ENCODE results near the gene GRIK2.

Gene GRIK2

GRCh38 chr6:101728956-101729355 lies 335.4 kb downstream of the GRIK2 start:
- no peak for DNase-seq

GRCh38 chr6:101730954-101731353 lies 337.4 kb downstream of the GRIK2 start:
- DNase-seq: no peak

- no peak for DNase-seq
Observed at GRCh38 chr6:101733899-101734298, 340.4 kb downstream of the GRIK2 start.

GRCh38 chr6:101738481-101738880 lies 345.0 kb downstream of the GRIK2 start:
- no peak for DNase-seq

- DNase-seq: no peak
Observed at GRCh38 chr6:101740631-101741030, 347.1 kb downstream of the GRIK2 start.

- no peak for DNase-seq
Observed at GRCh38 chr6:101741474-101742171, 348.1 kb downstream of the GRIK2 start.

GRCh38 chr6:101747160-101747559 lies 353.7 kb downstream of the GRIK2 start:
- DNase-seq: no peak

- no peak for DNase-seq
Observed at GRCh38 chr6:101747716-101748115, 354.2 kb downstream of the GRIK2 start.

- DNase-seq: no peak
Observed at GRCh38 chr6:101755931-101756330, 362.4 kb downstream of the GRIK2 start.

GRCh38 chr6:101758368-101758767 lies 364.9 kb downstream of the GRIK2 start:
- no peak for DNase-seq

GRCh38 chr6:101760843-101761621 lies 367.5 kb downstream of the GRIK2 start:
- peak; percentile 92 for DNase-seq

GRCh38 chr6:101762851-101763250 lies 369.3 kb downstream of the GRIK2 start:
- DNase-seq: no peak

GRCh38 chr6:101765281-101765680 lies 371.8 kb downstream of the GRIK2 start:
- no peak for DNase-seq

GRCh38 chr6:101770116-101770515 lies 376.6 kb downstream of the GRIK2 start:
- DNase-seq: no peak

GRCh38 chr6:101776919-101777350 lies 383.4 kb downstream of the GRIK2 start:
- DNase-seq: no peak

- DNase-seq: no peak
Observed at GRCh38 chr6:101777646-101778045, 384.1 kb downstream of the GRIK2 start.

- no peak for DNase-seq
Observed at GRCh38 chr6:101779051-101779844, 385.7 kb downstream of the GRIK2 start.

GRCh38 chr6:101783287-101783686 lies 389.8 kb downstream of the GRIK2 start:
- DNase-seq: no peak

- no peak for DNase-seq
Observed at GRCh38 chr6:101784094-101784493, 390.6 kb downstream of the GRIK2 start.

GRCh38 chr6:101799531-101799930 lies 406.0 kb downstream of the GRIK2 start:
- DNase-seq: no peak

- DNase-seq: no peak
Observed at GRCh38 chr6:101800598-101800997, 407.1 kb downstream of the GRIK2 start.

- DNase-seq: no peak
Observed at GRCh38 chr6:101803136-101803535, 409.6 kb downstream of the GRIK2 start.

- no peak for DNase-seq
Observed at GRCh38 chr6:101806241-101806640, 412.7 kb downstream of the GRIK2 start.

GRCh38 chr6:101811108-101811507 lies 417.6 kb downstream of the GRIK2 start:
- DNase-seq: no peak
